IMR-90 (cell line): ENCODE measurements around the gene PKHD1.

Source experiments
- CTCF ChIP-seq: conservative IDR thresholded peaks from 2 replicates; pipeline ENCODE4 v1.5.1; 2012; ENCODE audit warnings: mild to moderate bottlenecking, low read depth, low read length, improper control_type of control experiment
- POLR2A ChIP-seq: IDR thresholded peaks from 2 replicates; pipeline ENCODE4 v1.6.1; 2012; ENCODE audit warnings: mild to moderate bottlenecking, low read depth, low read length
- RAD21 ChIP-seq: IDR thresholded peaks from 2 replicates; pipeline ENCODE4 v1.6.1; 2012; ENCODE audit warnings: low read length, improper control_type of control experiment
- RCOR1 ChIP-seq: IDR thresholded peaks from 2 replicates; pipeline ENCODE4 v1.6.1; 2012; ENCODE audit warnings: mild to moderate bottlenecking, low read length, improper control_type of control experiment; ENCODE audit not compliant: insufficient replicate concordance
- RFX5 ChIP-seq: IDR thresholded peaks from 2 replicates; pipeline ENCODE4 v1.8.0; 2012; ENCODE audit warnings: low read depth, mild to moderate bottlenecking, low read length, moderate library complexity
- SMC3 ChIP-seq: fragments of 150-350 bp; IDR thresholded peaks from 2 replicates; pipeline ENCODE4 v1.6.1; 2016; ENCODE audit warnings: low read depth, mild to moderate bottlenecking, antibody characterized with exemption, low read length, moderate library complexity
- USF2 ChIP-seq: fragments of 150-350 bp; IDR thresholded peaks from 2 replicates; pipeline ENCODE4 v1.6.1; 2017; ENCODE audit warnings: mild to moderate bottlenecking, antibody characterized with exemption, low read length, low read depth
- TF ChIP-seq, protein P1 (sequence below): fragments of 150-350 bp; IDR thresholded peaks from 2 replicates; pipeline ENCODE4 v1.6.1; 2016; ENCODE audit warnings: low read depth, mild to moderate bottlenecking, low read length, moderate library complexity, borderline replicate concordance

GRCh38 chr6:51891784-51892183 lies 195.6 kb downstream of the PKHD1 start:
- TF ChIP-seq CTCF: no peak
- TF ChIP-seq USF2: no peak
- no peak for TF ChIP-seq RFX5
- TF ChIP-seq POLR2A: no peak
- TF ChIP-seq RCOR1: no peak
- TF ChIP-seq RAD21: no peak
- TF ChIP-seq, protein P1, sequence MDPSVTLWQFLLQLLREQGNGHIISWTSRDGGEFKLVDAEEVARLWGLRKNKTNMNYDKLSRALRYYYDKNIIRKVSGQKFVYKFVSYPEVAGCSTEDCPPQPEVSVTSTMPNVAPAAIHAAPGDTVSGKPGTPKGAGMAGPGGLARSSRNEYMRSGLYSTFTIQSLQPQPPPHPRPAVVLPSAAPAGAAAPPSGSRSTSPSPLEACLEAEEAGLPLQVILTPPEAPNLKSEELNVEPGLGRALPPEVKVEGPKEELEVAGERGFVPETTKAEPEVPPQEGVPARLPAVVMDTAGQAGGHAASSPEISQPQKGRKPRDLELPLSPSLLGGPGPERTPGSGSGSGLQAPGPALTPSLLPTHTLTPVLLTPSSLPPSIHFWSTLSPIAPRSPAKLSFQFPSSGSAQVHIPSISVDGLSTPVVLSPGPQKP: no peak
- no peak for TF ChIP-seq SMC3
